OCI-LY3 (cell line): ENCODE results near the gene STAT6.
A peak's percentile ranks its signal among the peaks of the same experiment; 100 is the strongest.

Experiments used
- H2AFZ ChIP-seq: fragments of 200-600, 300-600 bp; shearing (Covaris generic); 2 replicates; pipeline ENCODE4 v1.6.0; 2014; ENCODE audit warnings: antibody characterized with exemption, low read depth, low read length
- H3K27ac ChIP-seq: fragments of 200-600, 300-600 bp; sonication (generic); 2 replicates; pipeline ENCODE4 v1.5.1; 2014; ENCODE audit warnings: mild to moderate bottlenecking, low read length, moderate library complexity, mixed read lengths
- H3K27me3 ChIP-seq: fragments of 200-600, 300-600 bp; sonication (generic); 2 replicates; pipeline ENCODE4 v1.6.1; 2014; ENCODE audit warnings: low read depth, low read length, mixed read lengths
- H3K36me3 ChIP-seq: fragments of 200-600, 300-600 bp; sonication (generic); replicated peaks from 2 replicates; pipeline ENCODE3; 2014; ENCODE audit warnings: low read depth, low read length, mixed read lengths
- H3K4me1 ChIP-seq: fragments of 300-600, 200-600 bp; sonication (generic); 2 replicates; pipeline ENCODE4 v1.6.1; 2014; ENCODE audit warnings: low read length, mixed read lengths
- H3K4me2 ChIP-seq: fragments of 200-600, 300-600 bp; sonication (generic); 2 replicates; pipeline ENCODE4 v1.6.1; 2014; ENCODE audit warnings: low read length, mixed read lengths
- H3K4me3 ChIP-seq: fragments of 300-600, 200-600 bp; sonication (generic); 2 replicates; pipeline ENCODE4 v1.5.1; 2014; ENCODE audit warnings: antibody characterized with exemption, mild to moderate bottlenecking, low read length, moderate library complexity
- H3K79me2 ChIP-seq: fragments of 300-600, 200-600 bp; shearing (Covaris generic); 2 replicates; pipeline ENCODE4 v1.6.1; 2014; ENCODE audit warnings: mild to moderate bottlenecking, low read length, mixed read lengths
- H3K9ac ChIP-seq: fragments of 300-600, 200-600 bp; shearing (Covaris generic); 2 replicates; pipeline ENCODE4 v1.6.0; 2014; ENCODE audit warnings: mild to moderate bottlenecking, low read length, moderate library complexity
- H3K9me3 ChIP-seq: fragments of 200-600, 300-600 bp; shearing (Covaris generic); 2 replicates; pipeline ENCODE4 v1.6.1; 2014; ENCODE audit warnings: low read length, mixed read lengths; ENCODE audit not compliant: insufficient read depth
- H4K20me1 ChIP-seq: fragments of 200-600, 300-600 bp; sonication (generic); 2 replicates; pipeline ENCODE4 v1.6.1; 2016; ENCODE audit warnings: low read length, mixed read lengths; ENCODE audit not compliant: insufficient read depth
- EZH2phosphoT487 ChIP-seq: fragments of 200-600 bp; shearing (Covaris generic); IDR thresholded peaks from 2 replicates; pipeline ENCODE4 v1.6.1; 2018; ENCODE audit warnings: antibody characterized with exemption, mixed run types, low read depth
- TF ChIP-seq, protein P1 (sequence below): fragments of 200-600, 300-600 bp; sonication (generic); IDR thresholded peaks from 2 replicates; pipeline ENCODE4 v1.5.1; 2014; ENCODE audit warnings: antibody characterized with exemption, low read length, low read depth

STAT6 gene

DNA sequence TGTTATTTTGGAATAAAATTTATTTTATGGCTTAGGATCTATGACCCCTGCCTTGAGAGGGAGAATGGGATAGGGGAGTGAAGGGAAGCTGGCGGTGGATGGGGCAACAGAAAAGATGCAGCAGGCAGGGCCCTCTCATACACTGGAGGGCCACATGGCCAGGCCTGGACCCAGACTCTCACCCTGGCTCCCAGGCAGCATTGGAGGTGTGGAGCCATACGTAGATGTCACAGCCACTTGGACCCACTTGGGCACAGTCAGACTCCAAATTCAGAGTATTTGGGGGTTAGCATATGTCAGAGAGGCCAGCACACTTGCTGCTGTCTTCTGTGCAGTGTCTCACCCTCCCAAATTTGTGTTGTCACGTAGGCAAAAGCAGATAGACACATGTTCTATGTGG is 15.7 kb downstream of the STAT6 start:
- H4K20me1 ChIP-seq, result peaks cover 21% of the 10 kb centered on the region
- no peak overlapping the region for H3K4me2 ChIP-seq
- no peaks in the 10 kb centered on the region for H3K9me3 ChIP-seq
- no peaks in the 10 kb centered on the region for H3K27me3 ChIP-seq
- peak overlapping the region; percentile 1; the same call in 1 of the 2 replicates for H3K27ac ChIP-seq
- H2AFZ ChIP-seq, result no peak overlapping the region
- peaks cover 46% of the 10 kb centered on the region for H3K36me3 ChIP-seq
- peaks cover 18% of the 10 kb centered on the region for H3K4me1 ChIP-seq
- no peak for TF ChIP-seq EZH2phosphoT487
- TF ChIP-seq, protein P1, sequence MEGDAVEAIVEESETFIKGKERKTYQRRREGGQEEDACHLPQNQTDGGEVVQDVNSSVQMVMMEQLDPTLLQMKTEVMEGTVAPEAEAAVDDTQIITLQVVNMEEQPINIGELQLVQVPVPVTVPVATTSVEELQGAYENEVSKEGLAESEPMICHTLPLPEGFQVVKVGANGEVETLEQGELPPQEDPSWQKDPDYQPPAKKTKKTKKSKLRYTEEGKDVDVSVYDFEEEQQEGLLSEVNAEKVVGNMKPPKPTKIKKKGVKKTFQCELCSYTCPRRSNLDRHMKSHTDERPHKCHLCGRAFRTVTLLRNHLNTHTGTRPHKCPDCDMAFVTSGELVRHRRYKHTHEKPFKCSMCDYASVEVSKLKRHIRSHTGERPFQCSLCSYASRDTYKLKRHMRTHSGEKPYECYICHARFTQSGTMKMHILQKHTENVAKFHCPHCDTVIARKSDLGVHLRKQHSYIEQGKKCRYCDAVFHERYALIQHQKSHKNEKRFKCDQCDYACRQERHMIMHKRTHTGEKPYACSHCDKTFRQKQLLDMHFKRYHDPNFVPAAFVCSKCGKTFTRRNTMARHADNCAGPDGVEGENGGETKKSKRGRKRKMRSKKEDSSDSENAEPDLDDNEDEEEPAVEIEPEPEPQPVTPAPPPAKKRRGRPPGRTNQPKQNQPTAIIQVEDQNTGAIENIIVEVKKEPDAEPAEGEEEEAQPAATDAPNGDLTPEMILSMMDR, result no peak
- H3K79me2 ChIP-seq, result no peaks in the 10 kb centered on the region
- no peak overlapping the region for H3K4me3 ChIP-seq
- no peak overlapping the region for H3K9ac ChIP-seq

DNA sequence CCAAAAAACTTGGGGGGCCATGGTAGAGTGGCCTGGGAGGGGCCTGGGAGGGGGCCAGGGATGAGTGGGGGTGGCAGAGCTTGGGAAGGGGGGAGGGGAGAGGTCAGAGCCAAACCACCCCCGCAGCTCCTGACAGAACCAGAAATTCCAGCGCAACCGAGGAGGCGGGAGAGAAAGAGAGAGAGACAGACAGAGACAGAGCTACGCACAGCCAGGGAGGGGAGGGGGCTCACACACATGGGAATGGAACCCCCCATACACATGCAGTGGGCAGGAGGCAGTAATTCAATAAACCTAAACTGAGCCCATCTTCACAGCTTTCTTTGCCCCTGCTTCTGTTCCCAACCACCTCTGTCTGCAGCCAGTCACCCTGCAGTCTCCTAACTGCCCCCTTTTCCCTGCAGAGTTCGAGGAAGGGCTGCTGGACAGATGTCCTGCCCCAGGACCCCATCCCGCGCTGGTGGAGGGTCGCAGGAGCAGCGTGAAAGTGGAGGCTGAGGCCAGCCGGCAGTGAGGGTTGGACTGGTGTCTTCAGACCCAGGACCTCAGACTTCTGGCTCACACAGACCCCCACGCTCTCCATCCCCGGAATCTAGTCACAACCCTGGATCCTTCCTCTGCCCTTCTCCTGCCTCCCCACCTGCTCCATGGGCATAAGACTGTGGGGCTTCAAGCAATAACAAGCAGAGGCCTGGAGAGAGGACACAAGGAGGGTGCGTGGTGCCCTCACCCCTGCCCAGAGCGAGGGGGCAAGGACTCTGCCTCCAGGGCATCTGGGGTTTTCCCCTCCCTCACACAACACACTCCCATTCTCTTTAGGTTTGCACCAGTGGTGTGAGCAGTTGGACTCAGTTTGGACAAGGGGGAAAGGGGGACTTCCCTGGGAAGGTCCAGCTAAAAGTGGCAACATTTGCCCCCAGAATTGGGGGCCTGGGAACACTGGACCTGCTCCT is 16.7 kb downstream of the STAT6 start:
- Histone ChIP-seq H3K9me3 (no peaks in the 10 kb centered on the region), H3K4me2 (peak overlapping the region; percentile 41), H3K4me1 (peaks cover 24% of the 10 kb centered on the region), H4K20me1 (peaks cover 21% of the 10 kb centered on the region), H3K4me3 (no peak overlapping the region), H3K36me3 (peaks cover 37% of the 10 kb centered on the region), H2AFZ (no peak overlapping the region), H3K79me2 (no peaks in the 10 kb centered on the region), H3K9ac (no peak overlapping the region; the same call in 1 of the 2 replicates), H3K27ac (no peak overlapping the region), H3K27me3 (no peaks in the 10 kb centered on the region)
- no peak for TF ChIP-seq EZH2phosphoT487
- TF ChIP-seq, protein P1, result no peak

DNA sequence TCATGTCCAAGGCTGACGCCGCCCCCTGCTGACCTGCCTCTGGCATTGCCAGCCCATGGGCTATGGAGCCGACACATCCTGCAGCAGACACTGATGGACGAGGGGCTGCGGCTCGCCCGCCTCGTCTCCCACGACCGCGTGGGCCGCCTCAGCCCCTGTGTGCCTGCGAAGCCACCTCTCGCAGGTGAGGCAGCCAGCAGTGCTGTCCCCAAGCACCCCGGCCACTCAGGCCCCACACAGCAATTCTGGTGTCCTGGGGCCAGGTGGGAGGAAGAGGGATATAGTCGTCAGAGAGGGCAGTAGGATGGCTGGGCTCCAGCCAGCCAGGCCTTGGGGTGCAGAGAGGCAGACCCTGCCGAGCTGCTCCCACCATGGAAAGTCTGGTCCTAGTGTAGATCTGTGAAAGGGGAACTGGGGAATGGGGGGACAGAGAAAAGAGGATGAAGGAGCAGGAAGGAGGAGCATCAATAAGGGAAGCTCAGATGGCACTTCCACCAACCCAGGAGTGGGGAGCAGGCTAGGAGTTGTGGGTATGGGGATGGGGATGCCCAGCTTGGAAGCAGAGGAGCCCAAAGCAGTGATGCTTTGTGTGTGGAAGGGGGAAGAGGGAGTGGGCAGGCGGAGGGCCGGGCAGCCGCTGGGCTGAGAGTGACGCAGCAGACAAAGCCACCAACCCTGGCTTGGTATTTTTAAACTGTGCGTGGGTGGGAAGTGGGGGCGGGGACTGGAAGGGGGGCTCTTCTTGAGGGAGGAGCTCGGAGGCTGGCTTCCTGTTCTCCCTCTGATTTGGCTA is 17.6 kb downstream of the STAT6 start:
- H3K27me3 ChIP-seq, result no peaks in the 10 kb centered on the region
- no peak overlapping the region for H3K4me3 ChIP-seq
- peaks cover 21% of the 10 kb centered on the region for H4K20me1 ChIP-seq
- no peaks in the 10 kb centered on the region for H3K79me2 ChIP-seq
- H3K9me3 ChIP-seq, result no peaks in the 10 kb centered on the region
- TF ChIP-seq, protein P1, result peak; percentile 62
- no peak for TF ChIP-seq EZH2phosphoT487
- peaks cover 29% of the 10 kb centered on the region for H3K36me3 ChIP-seq
- peak overlapping the region; percentile 52 for H3K4me2 ChIP-seq
- H3K27ac ChIP-seq, result no peak overlapping the region
- no peak overlapping the region for H3K9ac ChIP-seq
- H2AFZ ChIP-seq, result no peak overlapping the region
- peaks cover 25% of the 10 kb centered on the region for H3K4me1 ChIP-seq

DNA sequence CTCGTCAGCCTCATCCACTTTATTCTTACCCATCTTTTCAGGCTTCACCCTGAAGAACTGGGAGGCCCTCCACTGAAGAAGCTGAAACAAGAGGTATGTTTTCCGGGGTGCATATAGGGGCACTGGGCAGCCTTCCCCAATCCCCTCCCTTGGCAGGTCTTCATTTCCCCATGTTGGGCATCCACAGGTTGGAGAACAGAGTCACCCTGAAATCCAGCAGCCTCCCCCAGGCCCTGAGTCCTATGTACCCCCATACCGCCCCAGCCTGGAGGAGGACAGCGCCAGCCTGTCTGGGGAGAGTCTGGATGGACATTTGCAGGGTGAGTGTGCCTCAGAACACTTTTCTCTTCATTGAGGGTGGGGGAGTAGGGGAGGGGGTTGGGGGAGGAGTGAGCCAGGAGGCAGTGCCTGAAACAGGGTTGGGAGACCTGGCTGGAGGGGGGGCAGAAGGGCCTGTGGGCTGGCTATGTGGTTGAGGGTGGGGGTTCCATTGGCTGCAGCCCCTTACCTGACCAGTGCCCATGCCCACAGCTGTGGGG is 18.2 kb downstream of the STAT6 start:
- Histone ChIP-seq H2AFZ (no peak overlapping the region), H3K27ac (no peak overlapping the region), H3K36me3 (peaks cover 22% of the 10 kb centered on the region), H4K20me1 (peaks cover 15% of the 10 kb centered on the region), H3K79me2 (no peaks in the 10 kb centered on the region), H3K9ac (no peak overlapping the region), H3K4me3 (no peak overlapping the region), H3K4me2 (no peak overlapping the region), H3K4me1 (peaks cover 29% of the 10 kb centered on the region), H3K9me3 (no peaks in the 10 kb centered on the region), H3K27me3 (no peaks in the 10 kb centered on the region)
- no peak for TF ChIP-seq EZH2phosphoT487
- TF ChIP-seq, protein P1, result no peak
